Stimulated activated CD4-positive, alpha-beta T cell treated with anti-CD3 and anti-CD28 coated beads, Interleukin-15, amount 100 ng/mL, for 1 hour (primary cell): Measurements from ENCODE around the gene TTC9.

Experiments used
- DNase-seq, 2 donors: peaks; one replicate each; pipeline ENCODE4 v3.0.0-alpha.2; 2020; ENCODE audit warnings: low read depth in 1 of 2, low spot score in 1 of 2

The TTC9 gene

DNA sequence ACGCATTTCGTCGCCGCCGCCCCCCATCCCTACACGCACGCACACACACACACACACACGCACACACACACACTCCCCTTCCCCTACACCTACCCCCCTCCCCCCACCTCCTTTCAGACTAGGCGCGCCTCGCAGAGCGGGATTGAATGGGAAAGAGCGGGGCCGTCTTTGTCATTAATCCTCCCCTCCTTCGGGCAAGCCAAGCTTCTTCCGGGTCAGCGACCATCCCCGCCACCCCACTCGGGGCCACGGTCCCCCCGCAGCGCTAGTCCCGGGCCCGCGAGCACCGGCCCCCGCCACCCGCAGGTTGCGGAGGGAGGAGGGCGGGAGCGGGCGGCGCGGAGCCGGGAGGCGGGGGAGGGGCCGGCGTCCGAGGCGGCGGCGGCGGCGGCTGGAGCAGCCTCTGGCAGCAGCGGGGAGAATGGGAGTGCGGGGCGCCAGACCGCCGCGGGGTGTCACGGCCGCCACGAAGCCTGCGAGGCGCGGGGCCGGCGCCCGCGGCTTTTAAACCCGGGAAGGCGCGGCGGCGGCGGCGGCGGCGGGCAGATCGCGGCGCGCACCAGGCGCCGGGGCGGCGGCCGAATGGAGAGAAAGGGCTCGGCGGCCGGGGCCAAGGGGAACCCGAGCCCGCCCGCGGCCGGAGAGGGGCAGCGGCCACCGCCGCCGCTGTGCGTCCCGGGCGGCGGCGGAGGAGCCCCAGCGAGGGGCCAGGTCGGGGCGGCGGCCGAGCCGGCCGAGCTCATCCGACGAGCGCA, at the start of gene TTC9:
TSS of gene TTC9 (plus strand) at position 369 of the 755 bp plus-strand sequence. CDS start at position 583, 214 bp downstream.
- DNase-seq: peak in 1 of 2 donors; percentile 31

DNA sequence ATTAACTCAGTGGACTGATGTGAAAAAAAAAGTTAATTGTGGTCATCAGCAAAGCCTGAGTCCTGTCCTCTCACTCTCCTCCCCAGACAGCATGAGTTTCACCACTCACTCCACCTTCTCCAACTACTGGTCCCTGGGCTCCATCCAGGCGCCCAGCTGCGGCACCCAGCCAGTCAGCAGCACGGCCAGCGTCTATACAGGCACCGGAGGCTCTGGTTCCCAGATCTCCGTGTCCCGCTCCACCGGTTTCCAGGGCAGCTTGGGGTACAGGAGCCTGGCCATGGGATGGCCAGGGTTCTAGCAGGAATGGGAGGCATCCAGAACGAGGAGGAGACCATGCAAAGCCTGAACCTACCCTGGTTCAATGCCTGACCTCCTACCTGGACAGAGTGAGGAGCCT, 47.3 kb upstream of the TTC9 start:
- DNase-seq: no peak

DNA sequence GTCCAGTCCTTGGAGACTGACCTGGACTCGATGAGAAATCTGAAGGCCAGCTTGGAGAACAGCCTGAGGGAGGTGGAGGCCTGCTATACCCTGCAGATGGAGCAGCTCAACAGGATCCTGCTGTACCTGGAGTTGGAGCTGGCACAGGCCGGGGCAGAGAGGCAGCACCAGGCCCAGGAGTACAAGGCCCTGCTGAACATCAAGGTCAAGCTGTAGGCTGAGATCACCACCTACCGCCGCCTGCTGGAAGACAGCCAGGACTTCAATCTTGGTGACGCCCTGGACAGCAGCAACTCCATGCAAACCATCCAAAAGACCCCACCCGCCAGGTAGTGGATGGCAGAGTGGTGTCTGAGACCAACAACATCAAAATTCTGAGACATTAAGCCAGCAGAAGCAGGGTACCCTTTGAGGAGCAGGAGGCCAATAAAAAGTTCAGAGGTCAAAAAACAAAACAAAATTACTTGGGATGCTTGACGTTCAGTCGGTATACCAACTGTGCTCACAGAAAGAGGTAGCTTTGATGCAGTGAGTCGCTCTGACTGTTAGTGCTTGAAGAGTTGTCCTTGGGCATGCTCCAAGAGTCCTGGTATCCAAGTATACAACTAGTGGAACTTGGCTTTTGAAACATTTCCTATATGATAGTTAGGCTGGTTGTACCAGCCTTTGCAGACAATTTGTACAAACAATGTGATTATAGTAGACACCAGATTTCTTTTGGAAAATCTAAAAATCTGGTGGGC, 46.1 kb upstream of the TTC9 start:
- DNase-seq: no peak

DNA sequence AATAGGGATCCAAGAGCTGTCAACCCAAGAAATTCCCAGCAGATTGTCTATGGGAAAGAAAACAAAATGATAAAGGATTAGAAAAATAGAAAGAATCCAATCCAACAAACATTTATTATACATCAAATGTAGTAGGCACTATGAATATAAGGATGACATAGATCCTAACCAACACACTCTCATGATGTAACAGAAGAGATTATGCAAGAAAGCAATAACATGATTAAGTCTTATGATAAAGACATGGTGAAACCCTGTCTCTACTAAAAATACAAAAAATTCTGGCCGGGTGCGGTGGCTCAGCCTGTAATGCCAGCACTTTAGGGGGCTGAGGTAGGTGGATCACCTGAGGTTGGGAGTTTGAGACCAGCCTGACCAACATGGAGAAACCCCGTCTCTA, 44.0 kb upstream of the TTC9 start:
- no peak for DNase-seq

DNA sequence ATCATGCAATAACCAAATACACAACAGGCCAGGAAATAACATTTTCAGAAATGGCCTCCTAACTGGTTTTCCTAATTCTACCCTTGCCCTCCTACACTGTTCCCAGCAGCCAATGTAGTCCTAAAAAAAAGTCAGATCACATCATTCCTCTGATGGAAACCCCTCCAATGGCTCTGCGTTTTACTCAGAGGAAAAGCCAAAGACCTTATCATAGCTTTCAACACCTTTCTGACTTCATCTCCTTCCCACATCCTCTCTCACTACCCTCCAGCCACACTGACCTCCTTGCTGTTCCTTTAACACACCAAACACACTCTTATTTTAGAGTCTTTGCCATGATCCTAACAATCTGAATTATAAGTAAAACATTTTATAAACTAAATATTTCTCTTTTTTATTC, 42.4 kb upstream of the TTC9 start:
- no peak for DNase-seq

DNA sequence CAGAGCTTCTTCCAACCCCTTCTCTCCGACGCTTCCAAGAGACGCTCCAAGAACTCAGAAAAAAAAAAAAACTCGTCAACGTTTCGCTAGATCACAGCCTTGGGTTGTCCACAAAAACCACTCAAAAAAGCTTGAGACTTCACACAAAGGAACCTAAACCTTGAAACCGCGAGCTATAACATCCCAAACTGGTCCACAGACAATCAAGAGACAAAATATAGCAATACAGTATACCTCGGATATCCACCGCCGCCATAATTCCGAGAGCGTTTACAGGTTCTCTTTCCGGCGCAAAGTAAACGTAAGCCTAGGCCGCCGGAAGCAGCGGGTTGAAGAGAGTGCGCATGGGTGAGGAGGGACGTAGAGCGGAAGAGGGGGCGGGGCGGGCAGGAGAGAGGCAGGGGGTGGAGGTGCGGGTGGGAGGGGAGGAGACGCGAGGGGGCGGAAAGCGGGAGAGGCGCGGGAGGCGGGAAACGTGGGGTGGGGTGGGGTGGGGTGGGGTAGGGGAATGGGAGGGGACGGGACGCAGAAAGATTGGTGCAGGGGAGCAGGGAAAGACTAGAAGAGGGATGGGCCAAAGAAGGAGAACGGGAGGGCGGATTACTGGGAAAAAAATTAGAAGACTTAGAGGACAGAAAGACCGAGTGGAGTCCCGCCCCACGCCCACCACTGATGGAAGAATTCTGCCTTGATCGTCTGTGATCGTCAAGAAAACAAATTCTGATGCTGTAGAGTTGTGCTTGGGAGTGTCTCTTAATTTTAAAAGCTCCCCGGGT, 41.1 kb upstream of the TTC9 start, which contains the start of gene MED6:
TSS of gene MED6 (minus strand) at position 274 of the 776 bp plus-strand sequence. CDS start at position 256, 18 bp downstream.
- DNase-seq: peak; percentile 81 to 88

DNA sequence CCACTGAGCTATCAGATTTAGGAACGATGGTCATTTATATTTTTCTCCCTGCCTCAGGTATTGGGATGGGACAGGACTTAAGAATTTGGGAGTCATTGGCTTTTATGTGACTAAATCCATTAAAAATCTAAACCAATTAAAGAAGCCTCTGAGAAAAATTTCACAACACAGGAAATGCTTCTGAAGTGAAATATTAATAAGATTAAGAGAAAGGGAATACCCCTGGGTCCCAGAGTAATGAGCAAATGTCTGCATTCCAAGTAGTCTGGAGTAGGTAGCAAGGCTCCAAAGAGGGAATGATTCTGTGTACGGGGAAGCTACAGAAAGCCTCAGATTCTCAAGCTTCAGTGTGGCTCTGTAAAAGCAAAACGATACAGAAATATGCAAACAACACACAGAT, 40.6 kb upstream of the TTC9 start:
- no peak for DNase-seq

DNA sequence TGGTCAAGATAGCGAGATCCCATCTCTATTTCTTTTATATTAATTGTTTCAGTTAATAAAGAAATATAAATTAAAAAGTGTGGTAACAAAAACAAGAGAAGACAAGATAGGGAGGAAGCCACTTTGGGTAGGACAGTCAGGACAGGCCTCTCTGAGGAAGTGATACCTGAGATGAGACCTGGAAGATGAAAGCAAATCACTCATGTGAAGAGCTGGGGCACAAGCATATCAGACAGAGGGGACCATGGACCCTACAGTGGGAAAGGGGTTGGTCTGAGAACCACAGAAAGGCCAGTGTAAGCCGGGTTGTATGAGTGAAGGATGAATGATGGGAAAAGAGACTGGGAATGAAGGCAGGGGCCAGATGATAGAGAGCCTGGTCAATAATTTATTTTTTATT, 39.5 kb upstream of the TTC9 start:
- DNase-seq: no peak

DNA sequence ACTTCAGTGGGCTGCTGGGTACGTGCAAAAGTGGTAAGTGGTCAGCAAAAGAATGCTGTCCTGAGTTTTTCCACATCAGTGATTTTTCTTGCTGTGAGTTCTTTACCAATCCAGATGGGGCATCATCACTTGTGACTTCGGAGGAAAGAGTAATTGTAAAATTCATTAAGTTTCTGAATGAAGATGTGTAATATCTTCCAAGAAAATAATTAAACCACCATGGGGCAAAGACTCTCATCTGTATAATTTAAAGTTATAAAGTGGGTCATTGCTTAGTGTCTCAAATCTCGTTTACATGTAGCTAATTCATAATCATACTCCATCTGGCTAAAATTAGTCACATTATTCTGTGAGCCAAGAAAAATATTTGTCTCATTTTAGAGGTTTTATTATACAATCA, 30.5 kb upstream of the TTC9 start:
- DNase-seq: no peak

DNA sequence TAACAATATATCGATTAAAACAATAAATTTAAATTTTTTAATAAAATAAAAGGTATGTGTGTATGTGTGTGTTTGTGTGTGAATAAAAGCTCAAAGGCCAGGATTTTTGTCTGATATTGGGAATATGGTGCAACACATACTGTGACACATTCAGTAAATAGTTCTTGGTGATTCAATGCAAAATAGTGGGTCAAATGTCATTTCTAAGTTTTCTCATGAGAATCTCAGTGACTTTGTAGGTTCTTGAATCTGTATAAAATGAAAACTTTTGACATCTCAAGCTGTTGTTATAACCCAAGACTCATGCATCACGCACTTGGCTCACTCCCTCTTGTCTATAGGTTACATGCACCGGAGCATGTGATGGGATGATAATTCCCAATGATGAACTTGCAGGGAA, 25.1 kb upstream of the TTC9 start:
- no peak for DNase-seq

DNA sequence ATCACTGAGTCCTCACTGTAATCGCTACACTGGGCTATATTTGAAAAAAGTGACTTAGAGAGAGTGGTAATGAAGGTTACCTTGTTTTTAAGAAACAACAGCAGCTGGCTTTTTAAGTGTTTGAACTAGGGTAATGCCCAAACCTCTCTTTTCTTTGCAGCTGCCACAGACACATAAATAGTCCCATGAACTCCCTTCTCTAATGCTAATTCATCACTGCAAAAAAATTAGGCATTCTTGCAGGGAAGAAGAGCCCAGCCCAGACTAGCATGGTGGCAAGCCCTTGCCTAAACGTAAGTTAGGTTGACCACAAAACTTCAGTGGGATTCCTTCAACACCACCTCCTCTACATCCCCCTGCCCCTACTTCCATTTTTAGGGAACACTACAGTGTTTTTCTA, 23.4 kb upstream of the TTC9 start:
- DNase-seq: no peak

DNA sequence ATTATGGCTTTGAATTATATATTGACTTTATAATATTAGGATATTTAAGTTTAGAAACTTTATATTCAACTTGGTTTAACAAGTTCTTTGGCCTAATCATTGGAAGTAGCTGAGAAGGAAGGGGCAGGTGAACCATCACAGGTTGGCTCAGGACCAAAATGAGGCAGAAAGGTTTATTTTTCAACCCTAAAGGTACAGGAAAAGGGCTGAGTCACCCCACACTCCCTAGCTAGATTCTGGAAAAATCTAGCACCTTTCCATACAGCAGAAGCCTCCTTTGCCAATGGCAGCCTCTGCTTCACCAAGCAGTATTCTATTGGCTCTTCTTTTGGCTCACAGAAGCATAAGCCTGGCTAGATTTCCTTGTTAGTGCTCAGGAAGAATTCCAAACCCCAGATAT, 22.0 kb upstream of the TTC9 start:
- DNase-seq: no peak

DNA sequence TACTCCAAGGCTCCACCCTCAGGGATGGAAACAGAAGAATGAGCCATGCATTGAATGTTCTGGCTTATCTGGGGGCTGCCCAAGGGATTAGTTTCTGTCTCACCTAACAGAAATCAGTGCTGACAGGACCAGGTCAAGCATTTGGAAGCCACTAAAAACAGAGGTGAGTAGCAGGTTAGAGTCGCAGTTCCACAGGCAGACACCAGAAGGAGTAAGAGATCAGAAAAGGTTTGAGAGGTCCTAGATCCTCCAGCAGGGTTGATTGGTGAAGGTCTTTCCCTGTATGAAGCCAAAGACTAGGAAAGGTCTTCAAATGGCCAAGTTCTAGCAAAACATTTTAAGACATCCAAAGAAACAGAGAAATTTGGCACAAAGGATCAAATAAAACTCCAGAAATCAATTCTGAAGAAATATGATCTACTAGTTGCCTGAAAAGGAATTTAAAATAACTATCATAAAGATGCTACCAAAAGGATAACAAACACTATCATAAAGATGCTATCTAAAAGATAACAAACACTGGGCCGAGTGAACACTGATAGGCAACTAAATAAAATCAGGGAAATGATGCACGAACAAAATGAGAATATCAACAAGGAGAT, 19.5 kb upstream of the TTC9 start:
- peak; percentile 12 to 18 for DNase-seq

DNA sequence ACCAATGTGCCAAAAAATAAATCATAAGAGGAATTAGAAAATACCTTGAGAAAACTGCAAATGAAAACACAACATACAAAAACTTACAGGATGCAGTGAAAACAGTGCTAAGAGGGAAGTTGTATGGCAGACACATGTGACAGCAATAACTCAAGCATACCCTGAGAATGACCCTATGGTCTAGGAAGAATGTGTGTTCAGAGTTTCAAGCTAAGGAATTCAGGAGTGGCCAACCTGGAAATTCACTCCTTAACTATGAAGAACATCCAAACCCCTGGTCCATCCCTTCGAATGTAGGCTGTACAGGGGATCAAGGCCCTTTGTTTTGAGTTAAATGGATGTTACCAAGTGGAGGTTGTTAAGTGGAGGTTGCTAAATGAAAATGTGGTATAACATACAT, 16.7 kb upstream of the TTC9 start:
- no peak for DNase-seq

DNA sequence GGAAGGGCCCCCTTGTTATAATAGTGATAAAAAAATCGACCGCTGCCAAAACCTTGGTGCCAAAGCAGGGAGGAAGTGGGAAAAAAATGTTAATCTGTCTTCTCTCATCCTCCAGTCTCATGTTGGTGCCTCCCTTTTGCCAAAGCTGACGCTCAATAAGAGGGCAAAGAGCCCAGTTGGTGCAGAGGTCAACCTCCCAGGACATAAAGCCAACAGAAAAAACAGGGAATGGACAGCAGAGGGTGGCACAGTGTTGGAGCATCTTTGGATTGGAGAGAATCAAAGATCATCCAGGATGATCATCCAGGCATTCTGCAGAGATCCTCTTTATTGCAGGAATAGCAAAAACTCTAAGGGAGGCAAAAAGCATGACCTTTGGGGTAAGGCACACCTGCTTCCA, 9.8 kb upstream of the TTC9 start:
- no peak for DNase-seq

DNA sequence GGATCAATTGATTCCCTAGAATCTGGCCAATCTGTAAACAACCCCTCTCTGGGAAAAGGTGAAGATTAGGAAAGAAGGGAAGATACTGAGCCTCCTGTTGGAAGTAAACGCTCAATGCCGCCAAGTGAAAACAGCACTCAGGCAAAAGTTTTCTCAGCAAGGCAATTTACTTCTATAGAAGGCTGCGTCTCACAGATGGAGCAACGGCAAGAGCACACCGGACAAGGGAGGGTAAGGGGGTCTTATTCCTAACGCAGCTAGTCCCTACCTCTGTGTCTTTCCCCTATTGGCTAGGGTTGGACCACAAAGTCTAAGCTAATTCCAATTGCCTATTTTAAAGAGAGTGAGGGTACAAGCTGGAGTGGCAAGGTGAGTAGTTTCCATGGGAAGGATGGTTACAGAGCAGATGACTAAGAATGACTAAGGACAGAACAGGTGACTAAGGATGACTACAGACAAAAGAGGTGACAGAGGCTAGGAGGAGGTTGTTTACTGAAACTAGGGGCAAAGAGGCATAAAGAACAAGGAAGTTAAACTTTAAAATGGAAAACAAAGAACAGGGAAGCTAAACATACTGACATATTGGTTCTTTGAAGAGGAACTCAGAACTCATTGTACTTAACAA, 5.6 kb upstream of the TTC9 start:
- no peak for DNase-seq

DNA sequence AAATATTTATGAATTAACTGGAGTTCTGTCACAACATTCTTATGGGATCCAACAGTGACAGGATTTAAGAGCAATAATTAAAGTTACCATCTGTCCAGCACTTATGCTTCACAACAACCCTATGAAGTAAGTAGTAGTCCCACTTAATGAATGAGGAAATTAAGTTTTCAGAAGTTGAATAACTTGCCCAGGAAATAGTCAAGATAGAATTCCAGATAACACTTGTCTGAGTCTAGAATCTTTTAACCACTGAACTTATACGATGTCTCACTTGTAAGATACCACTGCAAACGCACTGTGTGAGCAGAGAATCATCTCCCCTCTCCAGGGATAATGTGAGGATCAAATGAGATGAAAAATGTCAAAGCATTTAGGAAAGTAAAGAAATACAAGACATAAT, 3.3 kb upstream of the TTC9 start:
- DNase-seq: no peak

DNA sequence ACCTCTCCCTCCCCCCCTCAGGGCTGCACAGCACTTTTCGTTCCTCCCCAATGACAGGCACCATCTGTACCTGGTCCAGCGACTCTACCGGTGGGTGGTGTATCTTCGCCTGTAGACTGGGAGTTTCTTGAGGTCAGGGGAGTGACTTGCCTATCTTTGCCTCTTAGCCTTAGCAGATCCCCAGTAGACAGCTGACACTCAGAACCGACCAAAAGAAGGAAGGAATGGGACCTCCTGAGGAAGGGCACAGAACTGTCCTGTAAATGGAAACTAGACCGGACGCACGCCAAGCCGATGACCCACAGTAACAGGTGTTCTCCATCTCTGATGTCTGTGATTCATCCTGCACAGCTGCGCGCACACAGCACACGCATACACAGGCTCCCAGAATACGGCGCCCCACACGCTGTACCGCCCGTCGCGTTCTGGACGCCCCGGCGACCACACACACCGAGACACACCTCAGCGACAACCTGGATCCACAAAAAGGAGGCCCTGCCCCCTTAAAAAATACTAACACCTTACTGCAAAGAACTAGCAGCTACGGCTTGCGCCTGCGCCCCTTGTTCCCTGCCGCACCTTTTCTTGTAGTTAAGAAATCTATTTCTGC, 673 bp upstream of the TTC9 start:
- no peak for DNase-seq

DNA sequence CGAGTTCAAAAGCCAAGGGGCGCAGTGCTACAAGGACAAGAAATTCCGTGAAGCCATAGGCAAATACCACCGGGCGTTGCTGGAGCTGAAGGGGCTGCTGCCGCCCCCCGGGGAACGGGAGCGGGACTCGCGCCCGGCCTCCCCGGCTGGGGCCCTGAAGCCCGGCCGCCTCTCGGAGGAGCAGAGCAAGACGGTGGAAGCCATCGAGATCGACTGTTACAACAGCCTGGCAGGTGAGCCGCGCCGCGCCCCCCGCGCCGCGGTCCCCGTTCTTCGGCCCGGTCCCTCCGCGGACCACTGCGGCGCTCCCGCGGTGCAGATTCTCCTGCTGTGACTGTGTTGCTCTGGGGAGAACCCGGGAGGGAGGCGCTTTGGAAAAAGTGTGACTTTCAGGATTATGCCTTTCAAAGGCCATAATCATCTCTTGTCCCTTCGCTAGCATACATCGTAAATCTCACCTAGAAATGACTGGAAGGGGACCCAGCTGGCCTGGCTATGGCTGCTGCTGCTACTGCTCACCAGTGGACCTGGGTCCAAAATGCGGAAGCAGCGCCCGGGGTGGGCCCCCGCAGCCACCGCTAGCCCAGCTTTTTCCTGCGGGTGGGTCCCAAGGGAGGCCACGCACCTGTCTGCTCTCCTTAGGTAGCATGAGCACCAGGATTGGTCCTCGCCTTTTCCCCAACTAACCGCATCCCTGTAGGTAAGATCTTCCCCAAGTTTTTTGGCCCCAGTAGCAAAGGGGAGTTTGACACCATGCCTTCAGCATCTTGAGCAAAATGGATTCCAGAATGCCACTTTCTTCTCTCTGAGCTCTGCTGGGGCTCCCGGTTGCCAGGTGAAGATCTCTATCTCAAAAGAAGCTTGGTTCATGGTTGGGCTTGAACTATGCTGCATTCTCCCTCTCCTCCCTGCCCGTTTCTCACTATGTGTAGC, 853 bp downstream of the TTC9 start:
- DNase-seq: no peak
